ENCODE data around the gene CGNL1. TPM values are rescaled to one million over a fixed set of nuclear protein-coding genes. Genes with fewer than 3 reads are reported as not detected.

Gene CGNL1
- total RNA-seq, 1 experiment from 2014 or later: 34.6 TPM

DNA sequence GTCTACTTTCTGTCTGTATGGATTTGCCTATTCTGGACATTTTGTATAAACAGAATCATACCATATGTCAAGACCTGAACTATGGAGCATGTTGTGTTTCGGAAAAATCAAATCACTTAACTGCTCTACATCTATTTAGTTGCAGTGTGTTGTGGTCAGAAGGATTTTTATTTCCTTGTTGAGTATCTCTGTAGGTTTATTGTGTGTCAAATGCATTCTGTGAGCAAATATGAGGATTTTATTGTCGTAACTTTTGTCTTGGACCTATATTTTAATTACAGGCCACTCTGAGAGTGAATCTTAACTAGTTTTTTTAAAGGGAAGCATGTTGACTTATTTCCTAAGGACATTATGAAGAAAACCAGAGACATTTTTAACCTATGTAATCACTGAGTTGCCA, 130.8 kb downstream of the CGNL1 start:
- Histone ChIP-seq H3K4ac (ENCODE audit: low read depth, low read length) (no peak overlapping the region), H4K8ac (replicated peaks; ENCODE audit: insufficient read length, low read depth, low read length) (no peak overlapping the region), H2BK5ac (ENCODE audit: insufficient read length, low read length) (no peak overlapping the region), H4K91ac (ENCODE audit: insufficient read length, low read depth, low read length) (no peak overlapping the region), H4K20me1 (ENCODE audit: control insufficient read depth, insufficient read depth, insufficient read length) (no peaks in the 10 kb centered on the region), H3K4me2 (ENCODE audit: insufficient read depth, insufficient read length, low read length) (no peak overlapping the region), H3K4me1 (ENCODE audit: insufficient read depth, low read length) (peaks cover 3% of the 10 kb centered on the region; the same call in 1 of the 2 replicates), H2AK5ac (ENCODE audit: insufficient read length, low read length) (no peak overlapping the region), H2BK15ac (ENCODE audit: low read depth, low read length) (no peak overlapping the region), H2AFZ (ENCODE audit: low read length) (no peak overlapping the region), H3K56ac (ENCODE audit: insufficient read length, low read depth, low read length) (no peak overlapping the region), H2BK120ac (ENCODE audit: low read depth, low read length, poor library complexity, severe bottlenecking) (no peak overlapping the region), H3K79me2 (ENCODE audit: insufficient read depth, low read length) (no peaks in the 10 kb centered on the region), H2BK20ac (ENCODE audit: low read depth, low read length, poor library complexity, severe bottlenecking) (no peak overlapping the region), H3K9ac (ENCODE audit: extremely low read depth, insufficient read length, low read length) (no peak overlapping the region), H3K23me2 (ENCODE audit: insufficient read length, low read depth, low read length, poor library complexity, severe bottlenecking) (no peaks in the 10 kb centered on the region), H2BK12ac (ENCODE audit: insufficient read length, low read depth, low read length) (no peak overlapping the region), H4K5ac (ENCODE audit: insufficient read length, low read depth, low read length) (no peak overlapping the region), H3K23ac (ENCODE audit: insufficient read length, low read depth, low read length) (no peak overlapping the region), H3K79me1 (ENCODE audit: insufficient read depth, low read depth, low read length, poor library complexity, severe bottlenecking) (no peaks in the 10 kb centered on the region), H3K18ac (ENCODE audit: insufficient read length, low read depth, low read length) (no peak overlapping the region), H3K27me3 (ENCODE audit: insufficient read depth, low read length) (no peaks in the 10 kb centered on the region), H3K14ac (ENCODE audit: insufficient read depth, low read length) (no peak overlapping the region), H3T11ph (ENCODE audit: low read length) (no peak overlapping the region), H3K27ac (ENCODE audit: insufficient read length, low read depth, low read length) (no peak overlapping the region), H3K9me3 (ENCODE audit: control insufficient read depth, low read depth, low read length) (no peaks in the 10 kb centered on the region)
- H3K9me3 Mint-ChIP-seq: no peaks in the 10 kb centered on the region
- no CpG with 5 or more reads among the region's 2 CpGs for WGBS (ENCODE audit: extremely low coverage, insufficient read length, low lambda C conversion rate)
- peaks cover 0 to 4% (median 0%) of the 10 kb centered on the region in 3 experiments; a peak in 1 of 7 replicates for H3K36me3 Mint-ChIP-seq (ENCODE audit: insufficient read depth in 1 of 3, low read depth in 3 of 3)
- peaks cover 25 to 31% of the 10 kb centered on the region in 2 experiments for H3K4me1 Mint-ChIP-seq
- H3K27me3 Mint-ChIP-seq (ENCODE audit: low read depth): peaks cover 2% of the 10 kb centered on the region; the same call in 1 of the 2 replicates
- H3K27ac Mint-ChIP-seq: no peak overlapping the region
- no peak for DNase-seq
- TF ChIP-seq, protein P1, sequence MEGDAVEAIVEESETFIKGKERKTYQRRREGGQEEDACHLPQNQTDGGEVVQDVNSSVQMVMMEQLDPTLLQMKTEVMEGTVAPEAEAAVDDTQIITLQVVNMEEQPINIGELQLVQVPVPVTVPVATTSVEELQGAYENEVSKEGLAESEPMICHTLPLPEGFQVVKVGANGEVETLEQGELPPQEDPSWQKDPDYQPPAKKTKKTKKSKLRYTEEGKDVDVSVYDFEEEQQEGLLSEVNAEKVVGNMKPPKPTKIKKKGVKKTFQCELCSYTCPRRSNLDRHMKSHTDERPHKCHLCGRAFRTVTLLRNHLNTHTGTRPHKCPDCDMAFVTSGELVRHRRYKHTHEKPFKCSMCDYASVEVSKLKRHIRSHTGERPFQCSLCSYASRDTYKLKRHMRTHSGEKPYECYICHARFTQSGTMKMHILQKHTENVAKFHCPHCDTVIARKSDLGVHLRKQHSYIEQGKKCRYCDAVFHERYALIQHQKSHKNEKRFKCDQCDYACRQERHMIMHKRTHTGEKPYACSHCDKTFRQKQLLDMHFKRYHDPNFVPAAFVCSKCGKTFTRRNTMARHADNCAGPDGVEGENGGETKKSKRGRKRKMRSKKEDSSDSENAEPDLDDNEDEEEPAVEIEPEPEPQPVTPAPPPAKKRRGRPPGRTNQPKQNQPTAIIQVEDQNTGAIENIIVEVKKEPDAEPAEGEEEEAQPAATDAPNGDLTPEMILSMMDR (conservative IDR thresholded peaks at IDR 0.05): no peak
- no peak overlapping the region for H3K4me3 Mint-ChIP-seq
